HUES48 (cell line): ENCODE data around the gene APOA5.
"Not testable (repeated sequence)": the region's sequence is repeated elsewhere in the genome, so short reads cannot be mapped to it uniquely, and the experiment has no call there.

ENCODE experiments used
- H3K27ac ChIP-seq: one replicate; pipeline ENCODE4 v1.7.0; 2013; ENCODE audit warnings: low read depth, low read length, inconsistent platforms
- H3K27me3 ChIP-seq: 2 replicates; pipeline ENCODE4 v1.6.1; 2013; ENCODE audit warnings: mild to moderate bottlenecking, low read length; ENCODE audit not compliant: control insufficient read depth, insufficient read depth
- H3K36me3 ChIP-seq: 2 replicates; pipeline ENCODE4 v1.6.1; 2013; ENCODE audit warnings: low read length; ENCODE audit not compliant: control insufficient read depth, insufficient read depth
- H3K4me1 ChIP-seq: 2 replicates; pipeline ENCODE4 v1.6.1; 2013; ENCODE audit warnings: mild to moderate bottlenecking, low read length; ENCODE audit not compliant: control insufficient read depth, insufficient read depth
- H3K4me3 ChIP-seq: 2 replicates; pipeline ENCODE4 v1.5.1; 2013; ENCODE audit warnings: mild to moderate bottlenecking, low read depth, low read length
- H3K9ac ChIP-seq: 2 replicates; pipeline ENCODE4 v1.6.1; 2013; ENCODE audit warnings: mild to moderate bottlenecking, low read depth, low read length, moderate library complexity
- H3K9me3 ChIP-seq: 2 replicates; pipeline ENCODE4 v1.6.1; 2013; ENCODE audit warnings: low read length; ENCODE audit not compliant: control insufficient read depth, insufficient read depth

APOA5 gene, protein sequence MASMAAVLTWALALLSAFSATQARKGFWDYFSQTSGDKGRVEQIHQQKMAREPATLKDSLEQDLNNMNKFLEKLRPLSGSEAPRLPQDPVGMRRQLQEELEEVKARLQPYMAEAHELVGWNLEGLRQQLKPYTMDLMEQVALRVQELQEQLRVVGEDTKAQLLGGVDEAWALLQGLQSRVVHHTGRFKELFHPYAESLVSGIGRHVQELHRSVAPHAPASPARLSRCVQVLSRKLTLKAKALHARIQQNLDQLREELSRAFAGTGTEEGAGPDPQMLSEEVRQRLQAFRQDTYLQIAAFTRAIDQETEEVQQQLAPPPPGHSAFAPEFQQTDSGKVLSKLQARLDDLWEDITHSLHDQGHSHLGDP

DNA sequence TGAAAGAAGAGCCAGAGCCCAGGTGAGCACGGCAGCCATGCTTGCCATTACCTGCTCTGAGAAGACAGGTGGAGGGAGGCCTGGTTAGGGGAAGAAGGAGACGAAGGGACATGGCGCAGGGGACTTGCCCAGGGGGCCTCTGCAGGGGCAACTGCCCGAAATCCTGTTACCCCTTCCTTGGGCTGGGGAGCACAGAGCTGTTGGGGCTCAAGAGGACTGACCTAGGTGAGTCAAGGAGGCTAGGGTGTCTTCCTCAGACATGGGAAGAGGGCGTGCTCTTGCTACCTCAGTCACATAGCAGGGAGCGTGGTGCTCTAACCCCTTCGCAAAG, at the start of gene APOA5:
APOA5 (minus strand) TSS at position 67 of the 331 bp plus-strand sequence; CDS start at position 48, 19 bp downstream.
- H3K9ac ChIP-seq = no peak within 1 kb of the TSS
- H3K9me3 ChIP-seq = no peaks in the 10 kb centered on the region
- peaks cover 2% of the 10 kb centered on the region for H3K36me3 ChIP-seq
- peaks cover 16% of the 10 kb centered on the region for H3K27me3 ChIP-seq
- H3K27ac ChIP-seq = no peak within 1 kb of the TSS
- peaks cover 2% of the 10 kb centered on the region; the same call in 1 of the 2 replicates for H3K4me1 ChIP-seq
- no peak within 1 kb of the TSS for H3K4me3 ChIP-seq

DNA sequence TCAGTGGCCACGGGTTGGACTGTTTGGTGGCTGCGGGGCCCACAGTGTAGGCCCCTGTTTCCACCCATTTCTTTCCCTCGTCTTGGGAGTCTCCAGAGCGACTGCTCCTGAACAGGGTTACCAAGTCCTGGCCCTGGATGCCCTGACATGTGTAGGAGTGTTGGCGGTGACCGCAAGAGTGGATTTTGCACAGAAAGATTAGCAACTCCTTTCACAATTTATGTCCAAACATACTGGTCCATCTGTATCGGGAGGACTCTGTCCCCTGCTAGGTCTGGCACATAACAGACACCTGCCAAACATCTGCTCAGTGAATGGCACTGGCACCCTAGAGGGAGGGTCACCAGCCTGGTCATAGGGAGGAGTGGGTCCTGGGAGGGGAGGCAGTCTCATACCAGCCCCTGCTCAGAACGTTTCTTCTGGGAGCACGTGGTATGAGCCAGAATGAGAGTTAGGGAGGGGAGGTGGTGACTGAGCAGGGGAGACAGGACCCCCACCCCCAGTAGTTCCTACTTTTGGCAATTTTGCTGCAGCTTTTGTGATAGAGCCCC, 49.1 kb upstream of the APOA5 start:
- H3K27ac ChIP-seq = no peak overlapping the region
- no peaks in the 10 kb centered on the region for H3K9me3 ChIP-seq
- no peaks in the 10 kb centered on the region for H3K27me3 ChIP-seq
- peaks cover 22% of the 10 kb centered on the region for H3K36me3 ChIP-seq
- H3K4me1 ChIP-seq = no peaks in the 10 kb centered on the region; the same call in 1 of the 2 replicates
- H3K4me3 ChIP-seq = no peak overlapping the region
- no peak overlapping the region for H3K9ac ChIP-seq

DNA sequence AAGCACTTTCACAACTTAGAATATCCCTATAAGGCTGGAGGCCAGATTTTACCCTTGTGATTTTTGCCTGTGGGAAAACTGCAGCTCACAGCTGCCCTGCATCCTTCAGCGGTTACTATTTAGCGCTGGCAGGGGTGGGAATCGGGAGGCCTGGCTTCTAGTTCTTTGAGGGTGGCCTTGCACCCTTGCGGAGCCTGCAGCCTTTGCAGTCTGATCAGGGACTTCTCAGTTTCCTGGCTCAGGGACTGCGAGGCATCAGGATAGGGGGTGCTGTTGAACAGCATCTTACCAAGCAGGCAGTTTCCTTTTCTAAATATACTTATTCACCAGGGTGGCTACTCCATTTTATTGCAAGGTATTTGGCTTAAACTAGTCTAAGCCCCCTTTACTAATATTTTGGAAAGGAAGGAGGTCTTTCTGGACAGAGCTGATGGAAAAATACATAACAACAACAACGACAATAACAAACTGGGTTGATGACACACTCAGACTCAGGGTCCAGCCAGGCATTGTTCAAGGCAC, 48.6 kb upstream of the APOA5 start:
- H3K4me3 ChIP-seq = no peak overlapping the region
- H3K36me3 ChIP-seq = peaks cover 17% of the 10 kb centered on the region
- no peaks in the 10 kb centered on the region for H3K9me3 ChIP-seq
- H3K4me1 ChIP-seq = peaks cover 3% of the 10 kb centered on the region; the same call in 1 of the 2 replicates
- H3K27me3 ChIP-seq = peaks cover 2% of the 10 kb centered on the region; the same call in 1 of the 2 replicates
- no peak overlapping the region for H3K27ac ChIP-seq
- no peak overlapping the region for H3K9ac ChIP-seq

DNA sequence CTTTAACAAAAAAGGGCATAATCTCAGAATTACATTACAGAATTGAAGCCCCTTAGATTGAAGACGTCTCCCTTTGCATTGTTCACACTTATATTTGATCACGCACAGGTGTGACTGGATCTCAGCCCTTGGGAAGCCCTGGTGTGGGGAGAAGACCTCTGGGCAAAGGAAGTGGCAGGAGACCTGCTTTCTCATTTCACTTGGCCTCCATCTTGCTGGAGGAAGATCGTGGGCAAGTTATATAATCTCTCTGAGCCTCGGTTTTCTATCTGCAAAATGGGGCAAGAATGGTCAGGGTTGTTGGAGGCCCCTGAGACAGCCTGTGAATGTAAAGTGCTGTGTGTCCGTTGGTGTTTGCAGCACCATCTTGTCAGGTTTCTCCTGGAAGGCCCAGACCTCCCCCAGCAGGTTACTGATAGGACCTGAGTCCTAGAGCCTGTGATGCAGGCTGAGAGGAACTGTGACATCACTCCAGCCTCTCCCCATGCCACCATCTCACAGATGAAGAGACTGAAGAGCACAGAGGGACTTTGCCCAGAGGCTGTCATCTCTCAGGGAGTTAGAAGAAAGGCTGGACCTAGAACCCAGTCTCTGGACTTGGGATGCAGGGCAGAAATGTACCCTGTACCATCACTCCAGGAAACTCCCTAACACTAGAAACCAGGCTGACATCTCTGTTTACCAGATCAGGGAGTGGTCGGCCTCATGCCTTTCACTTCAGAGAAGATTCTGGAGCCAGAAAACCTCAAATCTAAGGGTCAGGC, 46.8 kb upstream of the APOA5 start:
- H3K36me3 ChIP-seq = peaks cover 5% of the 10 kb centered on the region
- no peak overlapping the region for H3K9ac ChIP-seq
- H3K27me3 ChIP-seq = peaks cover 6% of the 10 kb centered on the region; the same call in 1 of the 2 replicates
- H3K4me3 ChIP-seq = no peak overlapping the region
- no peaks in the 10 kb centered on the region for H3K9me3 ChIP-seq
- peak overlapping the region; percentile 62 for H3K27ac ChIP-seq
- H3K4me1 ChIP-seq = peaks cover 5% of the 10 kb centered on the region; the same call in 1 of the 2 replicates

DNA sequence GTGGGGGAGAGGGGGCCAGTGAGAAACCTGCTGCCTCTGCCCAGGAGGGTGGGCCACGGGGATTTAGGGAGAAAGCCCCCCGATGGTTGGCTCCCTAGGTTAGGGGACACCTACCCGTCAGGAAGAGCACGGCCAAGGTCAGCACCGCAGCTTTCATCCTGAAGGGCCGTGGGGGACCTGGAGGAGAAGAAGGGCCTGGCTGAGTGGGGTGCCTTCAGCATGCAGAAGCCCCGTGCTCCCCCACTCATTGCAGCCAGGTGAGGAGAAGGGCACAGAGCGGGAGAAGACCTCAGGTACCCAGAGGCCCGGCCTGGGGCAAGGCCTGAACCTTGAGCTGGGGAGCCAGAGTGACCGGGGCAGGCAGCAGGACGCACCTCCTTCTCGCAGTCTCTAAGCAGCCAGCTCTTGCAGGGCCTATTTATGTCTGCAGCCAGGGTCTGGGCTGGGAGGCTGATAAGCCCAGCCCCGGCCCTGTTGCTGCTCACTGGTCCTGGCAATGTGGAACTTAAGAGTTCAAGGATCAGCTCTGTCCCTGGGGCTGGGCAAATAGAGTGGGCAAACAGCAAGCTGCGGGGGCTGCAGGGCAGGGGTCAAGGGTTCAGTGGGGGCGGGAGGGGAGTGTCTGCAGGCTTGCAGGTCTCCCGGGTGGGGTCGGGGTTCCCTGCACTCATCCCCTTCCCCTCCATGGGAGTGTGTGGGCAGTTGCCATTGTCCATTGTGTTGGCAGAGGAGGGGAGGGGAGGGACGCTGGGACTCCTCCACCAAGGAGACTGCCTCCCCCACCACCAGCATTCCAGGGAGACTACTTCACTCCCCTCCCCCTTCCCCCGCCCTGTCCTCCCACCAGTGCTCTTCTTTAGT, 45.8 kb upstream of the APOA5 start, which contains the start of gene APOA1:
APOA1 (minus strand) TSS at position 392 of the 861 bp plus-strand sequence; CDS start at position 157, 235 bp downstream.
- peaks cover 5% of the 10 kb centered on the region; the same call in 1 of the 2 replicates for H3K4me1 ChIP-seq
- H3K27me3 ChIP-seq = peaks cover 6% of the 10 kb centered on the region; the same call in 1 of the 2 replicates
- no peaks in the 10 kb centered on the region for H3K9me3 ChIP-seq
- peak within 1 kb of the TSS; percentile 68 for H3K27ac ChIP-seq
- H3K4me3 ChIP-seq = no peak within 1 kb of the TSS
- H3K36me3 ChIP-seq = no peaks in the 10 kb centered on the region
- no peak within 1 kb of the TSS for H3K9ac ChIP-seq

DNA sequence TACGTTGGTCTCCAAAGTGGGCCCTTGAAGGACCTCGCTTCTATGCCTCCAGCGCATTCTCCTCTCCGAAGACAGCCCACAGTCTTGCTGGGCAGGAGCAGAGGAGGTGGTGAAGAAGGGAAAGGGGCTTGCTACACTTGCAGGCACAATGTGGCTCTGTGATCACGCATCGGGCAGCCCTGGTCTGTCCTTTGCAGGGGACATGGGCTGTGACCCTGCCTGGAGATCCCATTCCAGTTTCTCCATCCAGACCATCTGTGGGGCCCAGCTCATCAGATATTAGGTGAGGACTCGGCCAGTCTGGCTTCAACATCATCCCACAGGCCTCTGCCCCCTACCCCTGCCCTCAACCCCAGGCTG, 44.9 kb upstream of the APOA5 start:
- Histone ChIP-seq H3K4me3 (no peak overlapping the region), H3K27me3 (peaks cover 6% of the 10 kb centered on the region; the same call in 1 of the 2 replicates), H3K36me3 (no peaks in the 10 kb centered on the region), H3K9ac (no peak overlapping the region), H3K4me1 (peaks cover 5% of the 10 kb centered on the region; the same call in 1 of the 2 replicates), H3K27ac (peak overlapping the region; percentile 68), H3K9me3 (no peaks in the 10 kb centered on the region)

DNA sequence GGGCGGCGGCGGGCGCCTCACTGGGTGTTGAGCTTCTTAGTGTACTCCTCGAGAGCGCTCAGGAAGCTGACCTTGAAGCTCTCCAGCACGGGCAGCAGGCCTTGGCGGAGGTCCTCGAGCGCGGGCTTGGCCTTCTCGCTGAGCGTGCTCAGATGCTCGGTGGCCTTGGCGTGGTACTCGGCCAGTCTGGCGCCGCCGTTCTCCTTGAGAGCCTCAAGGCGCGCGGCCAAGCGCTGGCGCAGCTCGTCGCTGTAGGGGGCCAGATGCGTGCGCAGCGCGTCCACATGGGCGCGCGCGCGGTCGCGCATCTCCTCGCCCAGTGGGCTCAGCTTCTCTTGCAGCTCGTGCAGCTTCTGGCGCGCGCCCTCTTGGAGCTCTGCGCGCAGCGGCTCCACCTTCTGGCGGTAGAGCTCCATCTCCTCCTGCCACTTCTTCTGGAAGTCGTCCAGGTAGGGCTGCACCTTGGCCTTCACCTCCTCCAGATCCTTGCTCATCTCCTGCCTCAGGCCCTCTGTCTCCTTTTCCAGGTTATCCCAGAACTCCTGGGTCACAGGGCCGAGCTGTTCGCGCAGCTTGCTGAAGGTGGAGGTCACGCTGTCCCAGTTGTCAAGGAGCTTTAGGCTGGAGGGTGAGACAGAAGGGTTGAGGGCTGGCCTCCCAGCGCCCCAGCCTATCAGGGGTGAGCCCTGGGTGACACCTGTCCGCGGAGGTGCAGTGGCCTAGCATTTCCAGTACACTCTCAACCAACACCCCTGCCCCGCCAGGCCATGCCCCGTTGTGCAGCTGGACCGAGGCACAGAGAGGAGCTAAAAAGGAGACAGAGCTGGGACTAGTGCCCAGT, 44.3 kb upstream of the APOA5 start:
- no peaks in the 10 kb centered on the region for H3K9me3 ChIP-seq
- no peak overlapping the region for H3K9ac ChIP-seq
- peaks cover 5% of the 10 kb centered on the region; the same call in 1 of the 2 replicates for H3K4me1 ChIP-seq
- no peaks in the 10 kb centered on the region for H3K36me3 ChIP-seq
- peaks cover 6% of the 10 kb centered on the region; the same call in 1 of the 2 replicates for H3K27me3 ChIP-seq
- peak overlapping the region; percentile 57 for H3K4me3 ChIP-seq
- H3K27ac ChIP-seq = no peak overlapping the region

DNA sequence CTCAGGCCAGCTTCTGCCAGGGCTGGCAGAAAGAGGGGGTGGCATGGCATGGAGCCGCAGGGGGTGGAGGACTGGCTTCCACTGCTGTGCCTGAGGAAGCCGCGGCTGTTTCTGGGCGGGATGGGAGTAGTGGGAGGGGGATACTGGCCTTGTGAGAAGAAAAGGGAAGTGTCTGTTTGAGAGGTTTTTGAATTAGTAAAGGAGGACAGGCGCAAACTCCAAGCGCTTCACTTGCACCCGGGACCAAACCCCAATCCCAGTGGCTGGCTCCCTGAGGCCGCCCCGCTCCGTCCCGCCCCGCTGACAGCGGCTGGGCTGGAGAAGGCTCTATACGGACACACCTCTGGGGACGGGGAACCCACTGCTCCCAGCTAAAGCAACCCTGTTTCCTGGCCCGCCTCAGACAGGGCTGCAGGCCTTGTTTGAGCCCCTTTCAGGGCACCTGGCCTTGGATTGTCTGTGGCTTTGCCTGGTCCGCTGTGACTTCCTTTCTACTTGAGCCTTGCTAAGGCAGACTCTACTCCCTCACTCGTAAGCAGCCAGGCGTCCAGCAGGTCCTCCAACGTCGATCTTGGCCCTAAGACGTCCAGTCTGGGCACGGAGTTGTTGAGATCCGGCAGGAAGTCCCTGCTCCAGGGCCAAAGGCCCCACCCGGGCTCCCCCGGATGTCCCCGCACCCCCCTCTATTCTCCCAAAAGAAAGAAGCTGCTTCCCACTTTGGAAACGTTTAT, 43.5 kb upstream of the APOA5 start:
- no peaks in the 10 kb centered on the region for H3K9me3 ChIP-seq
- H3K9ac ChIP-seq = no peak overlapping the region
- no peak overlapping the region for H3K27ac ChIP-seq
- H3K4me3 ChIP-seq = peak overlapping the region; percentile 57
- peaks cover 6% of the 10 kb centered on the region; the same call in 1 of the 2 replicates for H3K27me3 ChIP-seq
- H3K4me1 ChIP-seq = peaks cover 5% of the 10 kb centered on the region; the same call in 1 of the 2 replicates
- no peaks in the 10 kb centered on the region for H3K36me3 ChIP-seq

DNA sequence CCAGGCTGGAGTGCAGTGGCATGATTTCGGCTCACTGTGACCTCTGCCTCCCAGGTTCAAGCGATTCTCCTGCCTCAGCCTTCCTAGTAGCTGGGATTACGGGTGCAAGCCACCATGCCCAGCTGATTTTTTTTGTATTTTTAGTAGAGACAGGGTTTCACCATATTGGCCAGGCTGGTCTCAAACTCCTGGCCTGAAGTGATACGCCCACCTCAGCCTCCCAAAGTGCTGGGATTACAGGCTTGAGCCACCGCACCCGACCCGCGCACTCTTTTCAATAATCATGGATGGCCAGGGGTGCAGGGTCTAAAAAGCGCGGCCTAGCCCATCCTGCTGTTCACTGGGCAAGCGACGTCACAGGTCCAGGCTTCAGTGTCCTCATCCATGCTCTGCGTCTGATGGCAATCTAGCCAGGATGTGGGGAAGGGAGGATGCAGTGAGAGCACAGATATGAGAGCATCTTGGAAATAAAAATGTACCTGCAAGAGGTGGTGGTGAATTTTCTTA, 42.9 kb upstream of the APOA5 start:
- H3K36me3 ChIP-seq, H3K4me1 ChIP-seq, H3K9me3 ChIP-seq, H3K9ac ChIP-seq, H3K27me3 ChIP-seq, H3K4me3 ChIP-seq, H3K27ac ChIP-seq: not testable (repeated sequence)
